ENCODE results near the gene KIRREL3. TPM values are rescaled to one million over a fixed set of nuclear protein-coding genes. Genes with fewer than 3 reads are reported as not detected.

Gene KIRREL3
- total RNA-seq, 1 experiment from 2014 or later: 2.2 TPM

GRCh38 chr11:126394036-126394435 is 606.5 kb downstream of the KIRREL3 start:
- Histone ChIP-seq H3K36me3 (ENCODE audit: low read depth) (no peaks in the 10 kb centered on the region), H3K9me2 (ENCODE audit: insufficient read depth) (no peaks in the 10 kb centered on the region), H3K79me2 (ENCODE audit: low read depth) (peaks cover 57% of the 10 kb centered on the region), H3K27ac (no peak overlapping the region), H3K9me3 (ENCODE audit: insufficient read depth, low read depth) (no peaks in the 10 kb centered on the region), H3K4me3 (no peak overlapping the region), H3K27me3 (ENCODE audit: insufficient read depth, low read depth) (no peaks in the 10 kb centered on the region), H3K4me2 (no peak overlapping the region), H3K4me1 (replicated peaks; ENCODE audit: insufficient read depth) (no peaks in the 10 kb centered on the region), H4K20me1 (ENCODE audit: insufficient read depth) (0 out of 2 replicates have a peak, but pooled peaks cover 2% of the 10 kb centered on the region), H2AFZ (no peak overlapping the region), H3F3A (ENCODE audit: insufficient read depth, low read depth) (no peaks in the 10 kb centered on the region)
- CTCF ChIA-PET: interaction anchor here (0.5 kb wide), 1 partner anchor 25 kb away, joined by 4 read pairs; no protein-coding TSS in a partner anchor
- POLR2A ChIA-PET (ENCODE audit: unreplicated experiment): no interaction called here
- TF ChIP-seq CTCF (conservative IDR thresholded peaks at IDR 0.05) (no peak), EZH2 (IDR thresholded peaks at IDR 0.05; ENCODE audit: low read depth) (no peak)
- DNase-seq: no peak
- no TSS peak for BruUV-seq (replicated peaks)
- intact Hi-C loops (cut with micrococcal nuclease; ENCODE audit: unreplicated experiment): no loop called here

- no peak for DNase-seq
- Histone ChIP-seq H3F3A (ENCODE audit: insufficient read depth, low read depth) (no peaks in the 10 kb centered on the region), H2AFZ (no peak overlapping the region), H3K79me2 (ENCODE audit: low read depth) (peaks cover 56% of the 10 kb centered on the region), H3K9me2 (ENCODE audit: insufficient read depth) (no peaks in the 10 kb centered on the region), H3K4me2 (no peak overlapping the region), H3K36me3 (ENCODE audit: low read depth) (no peaks in the 10 kb centered on the region), H4K20me1 (ENCODE audit: insufficient read depth) (0 out of 2 replicates have a peak, but pooled peaks cover 2% of the 10 kb centered on the region), H3K27ac (no peak overlapping the region), H3K9me3 (ENCODE audit: insufficient read depth, low read depth) (no peaks in the 10 kb centered on the region), H3K27me3 (ENCODE audit: insufficient read depth, low read depth) (no peaks in the 10 kb centered on the region), H3K4me1 (replicated peaks; ENCODE audit: insufficient read depth) (peaks cover 3% of the 10 kb centered on the region), H3K4me3 (no peak overlapping the region)
- intact Hi-C loops (cut with micrococcal nuclease; ENCODE audit: unreplicated experiment): no loop called here
- TF ChIP-seq EZH2 (IDR thresholded peaks at IDR 0.05; ENCODE audit: low read depth): no peak
- CTCF ChIA-PET: no interaction called here
- no TSS peak for BruUV-seq (replicated peaks)
- POLR2A ChIA-PET (ENCODE audit: unreplicated experiment): no interaction called here
These were observed 607.4 kb downstream of the KIRREL3 start for GRCh38 chr11:126393143-126393542.

GRCh38 chr11:126392633-126393013 is 607.9 kb downstream of the KIRREL3 start:
- no peak overlapping the region for H3K4me2 ChIP-seq
- peaks cover 8% of the 10 kb centered on the region for H3K4me1 ChIP-seq (replicated peaks; ENCODE audit: insufficient read depth)
- ChIA-PET POLR2A (ENCODE audit: unreplicated experiment) (no interaction called here), CTCF (no interaction called here)
- BruUV-seq (replicated peaks): no TSS peak
- H3K9me2 ChIP-seq (ENCODE audit: insufficient read depth): no peaks in the 10 kb centered on the region
- 0 out of 2 replicates have a peak, but pooled peaks cover 5% of the 10 kb centered on the region for H3F3A ChIP-seq (ENCODE audit: insufficient read depth, low read depth)
- H3K9me3 ChIP-seq (ENCODE audit: insufficient read depth, low read depth): no peaks in the 10 kb centered on the region
- intact Hi-C loops (cut with micrococcal nuclease; ENCODE audit: unreplicated experiment): no loop called here
- H4K20me1 ChIP-seq (ENCODE audit: insufficient read depth): 0 out of 2 replicates have a peak, but pooled peaks cover 2% of the 10 kb centered on the region
- H3K79me2 ChIP-seq (ENCODE audit: low read depth): peaks cover 57% of the 10 kb centered on the region
- H3K4me3 ChIP-seq: no peak overlapping the region
- no peak overlapping the region for H2AFZ ChIP-seq
- H3K27me3 ChIP-seq (ENCODE audit: insufficient read depth, low read depth): no peaks in the 10 kb centered on the region
- no peak for DNase-seq
- H3K27ac ChIP-seq: no peak overlapping the region
- TF ChIP-seq CTCF (conservative IDR thresholded peaks at IDR 0.05) (no peak), EZH2 (IDR thresholded peaks at IDR 0.05; ENCODE audit: low read depth) (no peak)
- H3K36me3 ChIP-seq (ENCODE audit: low read depth): no peaks in the 10 kb centered on the region
